HCT116 (cell line): ENCODE measurements around the gene UROS. TPM values are rescaled to one million over a fixed set of nuclear protein-coding genes. Genes with fewer than 3 reads are reported as not detected.

Experiments
- ATAC-seq: fragments of 200-7000 bp; cut with Tn5 transposase; 2 replicates; pipeline ENCODE4 v1.9.1; 2020; ENCODE audit warnings: mild to moderate bottlenecking, moderate library complexity
- BruUV-seq: library from RNA; stranded (reverse); fragments of 400-500 nt; replicated peaks from 2 replicates; lab custom pipeline; 2021; lab: Mats Ljungman, UMichigan
- CTCF ChIA-PET: fragments of 300-600 bp; sonication (Branson Sonifier 250); formaldehyde crosslinking; loops from one replicate; lab custom pipeline; 2021; ENCODE audit warnings: antibody characterized with exemption; lab: Charles Lee
- POLR2A ChIA-PET: fragments of 300-600, 350-600 bp; sonication (Branson Sonifier 250); formaldehyde crosslinking; loops from one replicate; lab custom pipeline; 2021; ENCODE audit warnings: antibody characterized with exemption; lab: Charles Lee
- RAD21 ChIA-PET, 2 experiments: fragments of 300-600 bp; sonication (Branson Sonifier 250); formaldehyde crosslinking; loops; one replicate each; lab custom pipeline; 2023; ENCODE audit warnings: low total read pairs in 2 of 2; ENCODE audit not compliant: uncharacterized antibody in 2 of 2, unreplicated experiment in 2 of 2, low non-redundant PET in 1 of 2; lab: Charles Lee
- DNase-seq: peaks from one replicate; pipeline ENCODE4 v3.0.0-alpha.2; 2010; ENCODE audit warnings: low read depth, low spot score
- H2AFZ ChIP-seq: fragments of 200-600 bp; shearing (Covaris generic), sonication (generic); 2 replicates; pipeline ENCODE4 v1.6.1; 2017; ENCODE audit warnings: low read depth, mixed run types, mixed read lengths, antibody characterized with exemption, low read length; ENCODE audit not compliant: poor library complexity, severe bottlenecking
- H3K27ac ChIP-seq: 2 replicates; pipeline ENCODE4 v1.5.1; 2012; ENCODE audit warnings: low read depth, low read length
- H3K27me3 ChIP-seq: fragments of 200-600 bp; sonication (generic); 2 replicates; pipeline ENCODE4 v1.6.1; 2016; ENCODE audit warnings: mixed run types, low read length, mixed read lengths; ENCODE audit not compliant: insufficient read depth
- H3K36me3 ChIP-seq, 2 experiments: fragments of 200-500 bp in 1 of 2; fragments of 200-600 bp in 1 of 2; sonication (Bioruptor generic) in 1 of 2; sonication (generic) in 1 of 2; 2 replicates each; pipeline versions ENCODE4 v1.5.1 to v1.6.1; 2014 to 2016; ENCODE audit warnings: low read length in 2 of 2, inconsistent platforms in 1 of 2, mixed read lengths in 1 of 2, mixed run types in 1 of 2; ENCODE audit not compliant: insufficient read depth in 2 of 2, control insufficient read depth in 1 of 2
- H3K4me1 ChIP-seq, 2 experiments: fragments of 200-600 bp in 1 of 2; sonication (generic) in 1 of 2; 2 replicates each; pipeline versions ENCODE4 v1.5.1 to v1.6.1; 2012 to 2017; ENCODE audit warnings: low read length in 2 of 2, inconsistent platforms in 1 of 2, mild to moderate bottlenecking in 1 of 2, mixed read lengths in 1 of 2, mixed run types in 1 of 2, moderate library complexity in 1 of 2; ENCODE audit not compliant: insufficient read depth in 2 of 2, control insufficient read depth in 1 of 2
- H3K4me2 ChIP-seq: fragments of 200-600 bp; sonication (generic); 2 replicates; pipeline ENCODE4 v1.6.1; 2017; ENCODE audit warnings: mixed run types, low read length, mixed read lengths
- H3K4me3 ChIP-seq, 2 experiments: fragments of 200-600 bp in 1 of 2; sonication (generic) in 1 of 2; replicated peaks in 1 of 2; 2 replicates each; pipeline ENCODE4 v1.5.1; 2011 to 2016; ENCODE audit warnings: low read length in 2 of 2, control low read depth in 1 of 2, low read depth in 1 of 2, mild to moderate bottlenecking in 1 of 2, mixed read lengths in 1 of 2, mixed run types in 1 of 2
- H3K79me2 ChIP-seq: fragments of 200-600 bp; sonication (generic); 2 replicates; pipeline ENCODE4 v1.6.1; 2017; ENCODE audit warnings: mild to moderate bottlenecking, mixed run types, low read length, moderate library complexity, mixed read lengths; ENCODE audit not compliant: insufficient read depth
- H3K9ac ChIP-seq: fragments of 200-600 bp; sonication (generic); 2 replicates; pipeline ENCODE4 v1.6.1; 2016; ENCODE audit warnings: low read length, mixed read lengths
- H3K9me2 ChIP-seq: fragments of 200-600 bp; sonication (generic), shearing (Covaris generic); 2 replicates; pipeline ENCODE4 v1.6.1; 2017; ENCODE audit warnings: mixed run types, mild to moderate bottlenecking, moderate library complexity; ENCODE audit not compliant: insufficient read depth
- H3K9me3 ChIP-seq, 2 experiments: fragments of 200-500 bp in 1 of 2; fragments of 200-600 bp in 1 of 2; sonication (Bioruptor generic) in 1 of 2; sonication (generic) in 1 of 2; 2 replicates each; pipeline ENCODE4 v1.6.1; 2014 to 2017; ENCODE audit warnings: low read length in 2 of 2, mixed read lengths in 2 of 2, inconsistent platforms in 1 of 2, low read depth in 1 of 2, mild to moderate bottlenecking in 1 of 2, mixed run types in 1 of 2, moderate library complexity in 1 of 2; ENCODE audit not compliant: control insufficient read depth in 1 of 2, insufficient read depth in 1 of 2
- H4K20me1 ChIP-seq: fragments of 200-600 bp; sonication (generic), shearing (Covaris generic); 2 replicates; pipeline ENCODE4 v1.6.1; 2017; ENCODE audit warnings: mixed run types, mild to moderate bottlenecking, moderate library complexity; ENCODE audit not compliant: insufficient read depth
- ATF3 ChIP-seq: IDR thresholded peaks from 2 replicates; pipeline ENCODE4 v1.6.1; 2012
- CBX3 ChIP-seq: IDR thresholded peaks from 2 replicates; pipeline ENCODE4 v1.6.1; 2012; ENCODE audit warnings: low read depth
- CEBPB ChIP-seq: IDR thresholded peaks from 2 replicates; pipeline ENCODE4 v1.6.1; 2012; ENCODE audit warnings: low read depth
- EGR1 ChIP-seq: IDR thresholded peaks from 2 replicates; pipeline ENCODE4 v1.6.1; 2012; ENCODE audit warnings: low read depth
- EZH2 ChIP-seq: fragments of 200-600 bp; sonication (generic); IDR thresholded peaks from 2 replicates; pipeline ENCODE4 v1.6.1; 2017; ENCODE audit warnings: antibody characterized with exemption, mixed run types
- FOSL1 ChIP-seq: IDR thresholded peaks from 2 replicates; pipeline ENCODE4 v1.6.1; 2012; ENCODE audit warnings: low read depth
- JUND ChIP-seq: IDR thresholded peaks from 2 replicates; pipeline ENCODE4 v1.6.1; 2012
- POLR2A ChIP-seq: IDR thresholded peaks from 2 replicates; pipeline ENCODE4 v1.7.0; 2011; ENCODE audit warnings: borderline replicate concordance; ENCODE audit not compliant: insufficient read depth, insufficient read length; ENCODE audit errors: extremely low read depth
- RAD21 ChIP-seq: IDR thresholded peaks from 2 replicates; pipeline ENCODE4 v1.6.1; 2012; ENCODE audit warnings: low read depth, mild to moderate bottlenecking
- REST ChIP-seq: IDR thresholded peaks from 2 replicates; pipeline ENCODE4 v1.6.1; 2012; ENCODE audit warnings: low read depth
- SP1 ChIP-seq: IDR thresholded peaks from 2 replicates; pipeline ENCODE4 v1.6.1; 2012; ENCODE audit warnings: low read depth
- TCF7L2 ChIP-seq: IDR thresholded peaks from 2 replicates; pipeline ENCODE4 v1.7.0; 2011; ENCODE audit warnings: borderline replicate concordance, inconsistent platforms; ENCODE audit not compliant: insufficient read depth, insufficient read length; ENCODE audit errors: extremely low read depth
- YY1 ChIP-seq: IDR thresholded peaks from 2 replicates; pipeline ENCODE4 v1.6.1; 2011; ENCODE audit warnings: low read length, low read depth, moderate library complexity, mild to moderate bottlenecking; ENCODE audit not compliant: insufficient replicate concordance; ENCODE audit errors: extremely low read depth
- ZFX ChIP-seq: fragments of 450-650 bp; IDR thresholded peaks from 2 replicates; pipeline ENCODE4 v1.6.1; 2017
- intact Hi-C: fragments of 100-400 bp; cut with micrococcal nuclease; formaldehyde crosslinking; loops from 2 replicates; pipeline ENCODE4 v1.10.0; 2022
- total RNA-seq: library from RNA; stranded (reverse); gene quantifications from one replicate; pipeline ENCODE4 v1.2.1, GENCODE V29; 2021; ENCODE audit not compliant: unreplicated experiment
- TF ChIP-seq, protein P1 (sequence below): IDR thresholded peaks from 2 replicates; pipeline ENCODE4 v1.6.1; 2011; ENCODE audit warnings: mild to moderate bottlenecking, low read length, moderate library complexity; ENCODE audit not compliant: insufficient replicate concordance; ENCODE audit errors: extremely low read depth
- TF ChIP-seq, protein P2 (sequence below): IDR thresholded peaks from 2 replicates; pipeline ENCODE4 v1.6.1; 2012
- TF ChIP-seq, protein P3 (sequence below), 3 experiments: fragments of 200-600 bp in 1 of 3; sonication (generic) in 1 of 3; IDR thresholded peaks in 2 of 3; conservative IDR thresholded peaks in 1 of 3; 2 replicates each; pipeline ENCODE4 v1.5.1; 2012 to 2017; ENCODE audit warnings: low read depth in 2 of 3, low read length in 2 of 3, antibody characterized with exemption in 1 of 3, borderline replicate concordance in 1 of 3, control low read depth in 1 of 3, mild to moderate bottlenecking in 1 of 3, mixed read lengths in 1 of 3, mixed run types in 1 of 3, moderate library complexity in 1 of 3; ENCODE audit not compliant: insufficient read depth in 1 of 3

Gene UROS
- total RNA-seq, 1 experiment from 2014 or later = 63.9 TPM

DNA sequence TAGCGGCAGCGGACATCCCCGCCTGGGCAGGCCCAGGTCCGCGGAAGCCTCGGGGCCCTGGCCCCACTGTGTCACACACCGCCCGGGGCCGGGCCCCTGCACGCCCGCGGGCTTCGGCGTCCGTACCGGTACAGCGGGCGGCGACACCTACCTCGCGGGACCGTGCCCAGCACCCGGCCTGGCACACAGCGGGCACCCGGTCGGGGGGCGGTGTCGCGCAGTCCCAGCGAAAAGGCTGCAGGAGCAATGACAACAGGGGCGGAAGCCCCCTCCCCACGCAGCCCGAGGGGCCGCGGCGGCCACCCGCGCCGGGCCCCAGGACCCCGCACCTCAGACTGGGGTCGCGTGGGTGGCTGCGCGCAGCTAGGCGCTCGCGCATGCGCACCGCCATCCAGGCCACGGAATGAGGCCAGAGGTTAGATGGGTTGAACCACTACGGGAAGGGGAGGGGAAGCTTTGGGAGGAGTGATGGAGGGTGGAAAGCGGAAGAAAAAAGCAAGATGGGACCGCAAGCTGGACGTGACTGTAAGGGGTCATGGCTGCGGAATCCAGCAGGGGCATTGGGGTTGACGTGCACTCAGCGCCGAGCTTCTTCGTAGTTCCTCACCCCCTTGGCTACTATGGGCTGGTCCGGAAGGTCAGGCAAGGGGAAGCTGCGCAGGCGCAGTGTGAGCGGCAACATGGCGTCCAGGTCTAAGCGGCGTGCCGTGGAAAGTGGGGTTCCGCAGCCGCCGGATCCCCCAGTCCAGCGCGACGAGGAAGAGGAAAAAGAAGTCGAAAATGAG lies at the start of gene UROS, which contains the start of gene BCCIP (continued):
- TF ChIP-seq ZFX = peak; percentile 94
- peak; percentile 94 for TF ChIP-seq POLR2A
- TF ChIP-seq, protein P1, sequence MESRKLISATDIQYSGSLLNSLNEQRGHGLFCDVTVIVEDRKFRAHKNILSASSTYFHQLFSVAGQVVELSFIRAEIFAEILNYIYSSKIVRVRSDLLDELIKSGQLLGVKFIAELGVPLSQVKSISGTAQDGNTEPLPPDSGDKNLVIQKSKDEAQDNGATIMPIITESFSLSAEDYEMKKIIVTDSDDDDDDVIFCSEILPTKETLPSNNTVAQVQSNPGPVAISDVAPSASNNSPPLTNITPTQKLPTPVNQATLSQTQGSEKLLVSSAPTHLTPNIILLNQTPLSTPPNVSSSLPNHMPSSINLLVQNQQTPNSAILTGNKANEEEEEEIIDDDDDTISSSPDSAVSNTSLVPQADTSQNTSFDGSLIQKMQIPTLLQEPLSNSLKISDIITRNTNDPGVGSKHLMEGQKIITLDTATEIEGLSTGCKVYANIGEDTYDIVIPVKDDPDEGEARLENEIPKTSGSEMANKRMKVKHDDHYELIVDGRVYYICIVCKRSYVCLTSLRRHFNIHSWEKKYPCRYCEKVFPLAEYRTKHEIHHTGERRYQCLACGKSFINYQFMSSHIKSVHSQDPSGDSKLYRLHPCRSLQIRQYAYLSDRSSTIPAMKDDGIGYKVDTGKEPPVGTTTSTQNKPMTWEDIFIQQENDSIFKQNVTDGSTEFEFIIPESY = no peak
- TF ChIP-seq, all 23 proteins: peak for 9

- DNase-seq (no peak), ATAC-seq (no peak)
- Histone ChIP-seq H2AFZ (no peak overlapping the region), H4K20me1 (no peaks in the 10 kb centered on the region), H3K27ac (no peak overlapping the region), H3K79me2 (no peaks in the 10 kb centered on the region), H3K36me3 (peaks cover 0 to 10% of the 10 kb centered on the region in 2 experiments; a peak in 3 of 4 replicates), H3K9ac (no peak overlapping the region), H3K4me2 (no peak overlapping the region), H3K4me1 (no peaks in the 10 kb centered on the region), H3K9me3 (peaks cover 0 to 5% of the 10 kb centered on the region in 2 experiments; a peak in 1 of 4 replicates), H3K27me3 (no peaks in the 10 kb centered on the region), H3K9me2 (no peaks in the 10 kb centered on the region), H3K4me3 (no peak overlapping the region)
- POLR2A ChIA-PET = no interaction called here
- CTCF ChIA-PET = no interaction called here
- no TSS peak for BruUV-seq
- RAD21 ChIA-PET = no interaction called here
- intact Hi-C loops = no loop called here
- TF ChIP-seq EZH2 = no peak
- TF ChIP-seq CEBPB = no peak
- TF ChIP-seq RAD21 = no peak
- TF ChIP-seq, protein P2, sequence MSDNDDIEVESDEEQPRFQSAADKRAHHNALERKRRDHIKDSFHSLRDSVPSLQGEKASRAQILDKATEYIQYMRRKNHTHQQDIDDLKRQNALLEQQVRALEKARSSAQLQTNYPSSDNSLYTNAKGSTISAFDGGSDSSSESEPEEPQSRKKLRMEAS = no peak
- TF ChIP-seq ATF3 = no peak
- TF ChIP-seq, protein P3, sequence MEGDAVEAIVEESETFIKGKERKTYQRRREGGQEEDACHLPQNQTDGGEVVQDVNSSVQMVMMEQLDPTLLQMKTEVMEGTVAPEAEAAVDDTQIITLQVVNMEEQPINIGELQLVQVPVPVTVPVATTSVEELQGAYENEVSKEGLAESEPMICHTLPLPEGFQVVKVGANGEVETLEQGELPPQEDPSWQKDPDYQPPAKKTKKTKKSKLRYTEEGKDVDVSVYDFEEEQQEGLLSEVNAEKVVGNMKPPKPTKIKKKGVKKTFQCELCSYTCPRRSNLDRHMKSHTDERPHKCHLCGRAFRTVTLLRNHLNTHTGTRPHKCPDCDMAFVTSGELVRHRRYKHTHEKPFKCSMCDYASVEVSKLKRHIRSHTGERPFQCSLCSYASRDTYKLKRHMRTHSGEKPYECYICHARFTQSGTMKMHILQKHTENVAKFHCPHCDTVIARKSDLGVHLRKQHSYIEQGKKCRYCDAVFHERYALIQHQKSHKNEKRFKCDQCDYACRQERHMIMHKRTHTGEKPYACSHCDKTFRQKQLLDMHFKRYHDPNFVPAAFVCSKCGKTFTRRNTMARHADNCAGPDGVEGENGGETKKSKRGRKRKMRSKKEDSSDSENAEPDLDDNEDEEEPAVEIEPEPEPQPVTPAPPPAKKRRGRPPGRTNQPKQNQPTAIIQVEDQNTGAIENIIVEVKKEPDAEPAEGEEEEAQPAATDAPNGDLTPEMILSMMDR (IDR thresholded peaks at IDR 0.05 in 2 of 3, conservative IDR thresholded peaks at IDR 0.05 in 1 of 3; ENCODE audit: borderline replicate concordance in 1 of 3, insufficient read depth in 1 of 3, low read depth in 2 of 3, low read length in 2 of 3) = no peak
- TF ChIP-seq CBX3 = no peak
- no peak for TF ChIP-seq EGR1
- TF ChIP-seq JUND = no peak
- TF ChIP-seq SP1 = no peak
- TF ChIP-seq FOSL1 = no peak
- TF ChIP-seq REST = no peak
- TF ChIP-seq YY1 = no peak
- no peak for TF ChIP-seq TCF7L2
Measured at GRCh38 chr10:125871338-125871737, 48.3 kb upstream of the UROS start.
